ENCODE measurements around the gene EXT2. TPM values are rescaled to one million over a fixed set of nuclear protein-coding genes. Genes with fewer than 3 reads are reported as not detected.

Gene EXT2
- polyA plus RNA-seq, 1 of the 3 experiments (the other 2 are of a cell fraction), result 92.9 TPM

DNA sequence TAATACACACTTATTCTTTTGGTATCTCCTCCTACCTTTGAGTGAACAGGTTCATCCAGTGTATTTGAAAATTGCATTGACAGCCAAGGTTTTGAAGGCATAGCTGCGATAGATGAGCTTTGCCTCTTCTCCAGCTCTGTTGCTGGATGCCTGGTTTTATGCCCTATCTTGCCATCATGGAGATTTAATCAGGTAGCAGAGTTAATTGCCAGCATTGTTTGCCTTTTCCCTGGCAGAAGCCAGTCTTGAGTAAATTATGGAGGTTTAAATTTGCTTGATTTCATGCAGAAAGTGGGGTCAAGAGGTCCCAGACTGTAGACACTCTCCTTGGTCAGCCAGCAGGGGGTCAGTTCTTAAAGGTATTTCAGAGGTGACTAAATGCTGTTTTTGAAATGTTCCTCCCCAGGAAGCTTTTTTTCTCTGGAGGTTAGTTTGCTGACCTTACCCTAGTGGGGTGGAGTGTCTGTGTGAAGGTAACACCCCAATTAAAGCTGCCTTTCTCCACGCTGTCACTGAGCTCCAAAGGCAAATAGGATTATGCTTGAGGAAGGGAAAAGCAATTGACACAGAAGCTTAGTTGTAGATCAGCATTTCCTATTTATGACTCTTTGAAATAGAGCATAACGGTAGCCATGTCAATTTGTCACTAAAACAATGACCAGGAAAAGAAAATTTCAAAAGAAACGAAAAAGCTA is 96.0 kb downstream of the EXT2 start:
- H3K9me3 ChIP-seq, result peaks cover 22% of the 10 kb centered on the region
- no peak overlapping the region for H2AFZ ChIP-seq (ENCODE audit: low read depth)
- peak; percentile 34 for DNase-seq
- CTCF ChIA-PET, result interaction anchor here (0.7 to 2.1 kb wide), 11 partner anchors 10 to 95 kb away, joined by 3 to 11 read pairs (median 4); no protein-coding TSS in a partner anchor
- H4K20me1 ChIP-seq (ENCODE audit: insufficient read depth), result no peaks in the 10 kb centered on the region
- peaks cover 29 to 40% of the 10 kb centered on the region in 2 experiments; a peak in 3 of 4 replicates for H3K4me1 ChIP-seq (ENCODE audit: control insufficient read depth in 1 of 2, insufficient read depth in 2 of 2, low read depth in 1 of 2, low read length in 1 of 2)
- peaks cover 4 to 11% of the 10 kb centered on the region in 2 experiments for H3K36me3 ChIP-seq (replicated peaks in 1 of 2; ENCODE audit: control insufficient read depth in 1 of 2, insufficient read depth in 2 of 2, low read length in 1 of 2)
- no peaks in the 10 kb centered on the region for H3K27me3 ChIP-seq (ENCODE audit: insufficient read depth)
- no peaks in the 10 kb centered on the region for H3K9me2 ChIP-seq
- no peak overlapping the region for H3K9ac ChIP-seq
- no peaks in the 10 kb centered on the region for H3F3A ChIP-seq (replicated peaks; ENCODE audit: insufficient read depth)
- no peak overlapping the region for H3K4me3 ChIP-seq (ENCODE audit: low read depth in 2 of 2, low read length in 1 of 2)
- no peak overlapping the region for H3K4me2 ChIP-seq
- no peaks in the 10 kb centered on the region for H3K79me2 ChIP-seq (ENCODE audit: insufficient read depth)
- POLR2A ChIA-PET, result no interaction called here
- H3K27ac ChIP-seq (ENCODE audit: low read depth in 2 of 2, low read length in 1 of 2), result peak overlapping the region in 1 of 2 experiments; percentile 47; a peak in 2 of 4 replicates
- 93% methylated on average over 4 of the region's 4 CpGs for WGBS (ENCODE audit: low lambda C conversion rate)
- TF ChIP-seq, protein P1, sequence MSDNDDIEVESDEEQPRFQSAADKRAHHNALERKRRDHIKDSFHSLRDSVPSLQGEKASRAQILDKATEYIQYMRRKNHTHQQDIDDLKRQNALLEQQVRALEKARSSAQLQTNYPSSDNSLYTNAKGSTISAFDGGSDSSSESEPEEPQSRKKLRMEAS (IDR thresholded peaks at IDR 0.05; ENCODE audit: low read depth), result no peak
- TF ChIP-seq EP300 (IDR thresholded peaks at IDR 0.05; ENCODE audit: borderline replicate concordance in 1 of 2, low read depth in 1 of 2, low read length in 1 of 2) (peak in 1 of 2 experiments; percentile 81; a peak in 1 of 4 replicates), CHD2 (IDR thresholded peaks at IDR 0.05; ENCODE audit: low read length, partially characterized antibody) (peak; percentile 73), RCOR1 (IDR thresholded peaks at IDR 0.05; ENCODE audit: low read length) (peak; percentile 80), GATA2 (CRISPR knock-in tag; IDR thresholded peaks at IDR 0.05) (peak; percentile 97), TEAD4 (IDR thresholded peaks at IDR 0.05; ENCODE audit: borderline replicate concordance, insufficient read depth) (no peak), MXI1 (IDR thresholded peaks at IDR 0.05; ENCODE audit: low read depth, low read length) (no peak; the same call in 1 of the 2 replicates), GABPA (IDR thresholded peaks at IDR 0.05; ENCODE audit: low read depth) (no peak)

- 93% methylated on average over 2 of the region's 2 CpGs for WGBS (ENCODE audit: low lambda C conversion rate)
- CTCF ChIA-PET, result interaction anchor here (0.7 to 2.0 kb wide), 8 partner anchors 10 to 82 kb away, joined by 3 to 11 read pairs (median 4); no protein-coding TSS in a partner anchor
- TF ChIP-seq RXRA (IDR thresholded peaks at IDR 0.05; ENCODE audit: borderline replicate concordance, low read depth) (no peak), JUND (IDR thresholded peaks at IDR 0.05) (no peak), CHD2 (IDR thresholded peaks at IDR 0.05; ENCODE audit: low read length, partially characterized antibody) (no peak), ZBTB33 (IDR thresholded peaks at IDR 0.05; ENCODE audit: borderline replicate concordance, low read depth) (no peak), MXI1 (IDR thresholded peaks at IDR 0.05; ENCODE audit: low read depth, low read length) (no peak), GABPA (IDR thresholded peaks at IDR 0.05; ENCODE audit: low read depth) (no peak), TEAD4 (IDR thresholded peaks at IDR 0.05; ENCODE audit: borderline replicate concordance, insufficient read depth) (no peak), ELF1 (IDR thresholded peaks at IDR 0.05) (no peak), TCF12 (IDR thresholded peaks at IDR 0.05) (no peak), EZH2phosphoT487 (IDR thresholded peaks at IDR 0.05; ENCODE audit: borderline replicate concordance, low read depth) (no peak), FOSL2 (IDR thresholded peaks at IDR 0.05; ENCODE audit: borderline replicate concordance, low read depth) (no peak)
- TF ChIP-seq, protein P2, sequence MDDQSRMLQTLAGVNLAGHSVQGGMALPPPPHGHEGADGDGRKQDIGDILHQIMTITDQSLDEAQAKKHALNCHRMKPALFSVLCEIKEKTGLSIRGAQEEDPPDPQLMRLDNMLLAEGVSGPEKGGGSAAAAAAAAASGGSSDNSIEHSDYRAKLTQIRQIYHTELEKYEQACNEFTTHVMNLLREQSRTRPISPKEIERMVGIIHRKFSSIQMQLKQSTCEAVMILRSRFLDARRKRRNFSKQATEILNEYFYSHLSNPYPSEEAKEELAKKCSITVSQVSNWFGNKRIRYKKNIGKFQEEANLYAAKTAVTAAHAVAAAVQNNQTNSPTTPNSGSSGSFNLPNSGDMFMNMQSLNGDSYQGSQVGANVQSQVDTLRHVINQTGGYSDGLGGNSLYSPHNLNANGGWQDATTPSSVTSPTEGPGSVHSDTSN (IDR thresholded peaks at IDR 0.05), result no peak
- TF ChIP-seq, protein P3, sequence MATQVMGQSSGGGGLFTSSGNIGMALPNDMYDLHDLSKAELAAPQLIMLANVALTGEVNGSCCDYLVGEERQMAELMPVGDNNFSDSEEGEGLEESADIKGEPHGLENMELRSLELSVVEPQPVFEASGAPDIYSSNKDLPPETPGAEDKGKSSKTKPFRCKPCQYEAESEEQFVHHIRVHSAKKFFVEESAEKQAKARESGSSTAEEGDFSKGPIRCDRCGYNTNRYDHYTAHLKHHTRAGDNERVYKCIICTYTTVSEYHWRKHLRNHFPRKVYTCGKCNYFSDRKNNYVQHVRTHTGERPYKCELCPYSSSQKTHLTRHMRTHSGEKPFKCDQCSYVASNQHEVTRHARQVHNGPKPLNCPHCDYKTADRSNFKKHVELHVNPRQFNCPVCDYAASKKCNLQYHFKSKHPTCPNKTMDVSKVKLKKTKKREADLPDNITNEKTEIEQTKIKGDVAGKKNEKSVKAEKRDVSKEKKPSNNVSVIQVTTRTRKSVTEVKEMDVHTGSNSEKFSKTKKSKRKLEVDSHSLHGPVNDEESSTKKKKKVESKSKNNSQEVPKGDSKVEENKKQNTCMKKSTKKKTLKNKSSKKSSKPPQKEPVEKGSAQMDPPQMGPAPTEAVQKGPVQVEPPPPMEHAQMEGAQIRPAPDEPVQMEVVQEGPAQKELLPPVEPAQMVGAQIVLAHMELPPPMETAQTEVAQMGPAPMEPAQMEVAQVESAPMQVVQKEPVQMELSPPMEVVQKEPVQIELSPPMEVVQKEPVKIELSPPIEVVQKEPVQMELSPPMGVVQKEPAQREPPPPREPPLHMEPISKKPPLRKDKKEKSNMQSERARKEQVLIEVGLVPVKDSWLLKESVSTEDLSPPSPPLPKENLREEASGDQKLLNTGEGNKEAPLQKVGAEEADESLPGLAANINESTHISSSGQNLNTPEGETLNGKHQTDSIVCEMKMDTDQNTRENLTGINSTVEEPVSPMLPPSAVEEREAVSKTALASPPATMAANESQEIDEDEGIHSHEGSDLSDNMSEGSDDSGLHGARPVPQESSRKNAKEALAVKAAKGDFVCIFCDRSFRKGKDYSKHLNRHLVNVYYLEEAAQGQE (IDR thresholded peaks at IDR 0.05; ENCODE audit: low read depth, low read length), result no peak
- TF ChIP-seq, protein P4, sequence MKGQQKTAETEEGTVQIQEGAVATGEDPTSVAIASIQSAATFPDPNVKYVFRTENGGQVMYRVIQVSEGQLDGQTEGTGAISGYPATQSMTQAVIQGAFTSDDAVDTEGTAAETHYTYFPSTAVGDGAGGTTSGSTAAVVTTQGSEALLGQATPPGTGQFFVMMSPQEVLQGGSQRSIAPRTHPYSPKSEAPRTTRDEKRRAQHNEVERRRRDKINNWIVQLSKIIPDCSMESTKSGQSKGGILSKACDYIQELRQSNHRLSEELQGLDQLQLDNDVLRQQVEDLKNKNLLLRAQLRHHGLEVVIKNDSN (IDR thresholded peaks at IDR 0.05; ENCODE audit: borderline replicate concordance, low read depth), result no peak
Observed at GRCh38 chr11:44192017-44192385, 96.5 kb downstream of the EXT2 start.

More at GRCh38 chr11:44192017-44192385, 96.5 kb downstream of the EXT2 start:
- Histone ChIP-seq H3K36me3 (replicated peaks in 1 of 2; ENCODE audit: control insufficient read depth in 1 of 2, insufficient read depth in 2 of 2, low read length in 1 of 2) (peaks cover 4 to 11% of the 10 kb centered on the region in 2 experiments), H3K27ac (ENCODE audit: low read depth in 2 of 2, low read length in 1 of 2) (peak overlapping the region in 1 of 2 experiments; percentile 3; a peak in 2 of 4 replicates), H3K9ac (no peak overlapping the region), H4K20me1 (ENCODE audit: insufficient read depth) (no peaks in the 10 kb centered on the region), H3K9me3 (peaks cover 24% of the 10 kb centered on the region), H3K79me2 (ENCODE audit: insufficient read depth) (no peaks in the 10 kb centered on the region), H3K4me2 (no peak overlapping the region), H3F3A (replicated peaks; ENCODE audit: insufficient read depth) (no peaks in the 10 kb centered on the region), H3K27me3 (ENCODE audit: insufficient read depth) (no peaks in the 10 kb centered on the region), H3K9me2 (no peaks in the 10 kb centered on the region), H2AFZ (ENCODE audit: low read depth) (no peak overlapping the region), H3K4me3 (ENCODE audit: low read depth in 2 of 2, low read length in 1 of 2) (no peak overlapping the region), H3K4me1 (ENCODE audit: control insufficient read depth in 1 of 2, insufficient read depth in 2 of 2, low read depth in 1 of 2, low read length in 1 of 2) (peaks cover 29 to 39% of the 10 kb centered on the region in 2 experiments; a peak in 3 of 4 replicates)
- no peak for DNase-seq
- POLR2A ChIA-PET, result no interaction called here
